WERI-Rb-1 (cell line): ENCODE data around the gene LRRC61.
"Not testable (repeated sequence)": the region's sequence is repeated elsewhere in the genome, so short reads cannot be mapped to it uniquely, and the experiment has no call there.

Source experiments
- DNase-seq: peaks from one replicate; pipeline ENCODE4 v3.0.0-alpha.2; 2020
- H3K27ac ChIP-seq: fragments of 250-450 bp; sonication (Bioruptor Pico); 2 replicates; pipeline ENCODE4 v1.5.1; 2020; ENCODE audit warnings: mild to moderate bottlenecking, moderate library complexity
- H3K27me3 ChIP-seq: fragments of 250-450 bp; sonication (Bioruptor Pico); 2 replicates; pipeline ENCODE4 v1.5.1; 2021; ENCODE audit warnings: mild to moderate bottlenecking, low read depth, moderate library complexity; ENCODE audit not compliant: insufficient read depth, severe bottlenecking
- H3K36me3 ChIP-seq: fragments of 250-450 bp; sonication (Bioruptor Pico); 2 replicates; pipeline ENCODE4 v1.5.1; 2020; ENCODE audit warnings: mild to moderate bottlenecking, moderate library complexity
- H3K4me3 ChIP-seq: 2 replicates; pipeline ENCODE4 v1.5.1; 2011; ENCODE audit warnings: low read depth, mild to moderate bottlenecking, control low read depth, low read length
- H3K9me3 ChIP-seq: fragments of 250-450 bp; sonication (Bioruptor Pico); 2 replicates; pipeline ENCODE4 v1.5.1; 2021; ENCODE audit warnings: mild to moderate bottlenecking, moderate library complexity; ENCODE audit not compliant: severe bottlenecking
- CTCF ChIP-seq: IDR thresholded peaks from 2 replicates; pipeline ENCODE4 v1.5.1; 2011; ENCODE audit warnings: low read depth, mild to moderate bottlenecking, control low read depth, inconsistent platforms, low read length

The LRRC61 gene

GRCh38 chr7:150295027-150295426, 28.1 kb upstream of the LRRC61 start:
- not testable (repeated sequence) for H3K27me3 ChIP-seq, H3K27ac ChIP-seq, H3K36me3 ChIP-seq, H3K9me3 ChIP-seq, H3K4me3 ChIP-seq, DNase-seq

GRCh38 chr7:150295614-150296013, 27.5 kb upstream of the LRRC61 start:
- not testable (repeated sequence) for H3K27me3 ChIP-seq, H3K4me3 ChIP-seq, DNase-seq, H3K36me3 ChIP-seq, H3K27ac ChIP-seq, H3K9me3 ChIP-seq

- H3K36me3 ChIP-seq, H3K27me3 ChIP-seq, DNase-seq, H3K27ac ChIP-seq, H3K9me3 ChIP-seq, H3K4me3 ChIP-seq: not testable (repeated sequence)
These were observed 26.4 kb upstream of the LRRC61 start for GRCh38 chr7:150296802-150297201.

GRCh38 chr7:150297978-150298377, 25.2 kb upstream of the LRRC61 start:
- DNase-seq, H3K27me3 ChIP-seq, H3K9me3 ChIP-seq, H3K27ac ChIP-seq, H3K4me3 ChIP-seq, H3K36me3 ChIP-seq: not testable (repeated sequence)

- not testable (repeated sequence) for H3K9me3 ChIP-seq, DNase-seq, H3K4me3 ChIP-seq, H3K27me3 ChIP-seq, H3K36me3 ChIP-seq, H3K27ac ChIP-seq
These were observed 20.2 kb upstream of the LRRC61 start for GRCh38 chr7:150302908-150303310.

GRCh38 chr7:150304499-150305258, 18.5 kb upstream of the LRRC61 start:
- H3K36me3 ChIP-seq, DNase-seq, H3K4me3 ChIP-seq, H3K27ac ChIP-seq, H3K9me3 ChIP-seq, H3K27me3 ChIP-seq: not testable (repeated sequence)

- not testable (repeated sequence) for H3K4me3 ChIP-seq, DNase-seq, H3K27ac ChIP-seq, H3K27me3 ChIP-seq, H3K36me3 ChIP-seq, H3K9me3 ChIP-seq
These were observed 17.8 kb upstream of the LRRC61 start for GRCh38 chr7:150305259-150305902.

GRCh38 chr7:150305903-150306284, 17.3 kb upstream of the LRRC61 start:
- not testable (repeated sequence) for H3K27me3 ChIP-seq, H3K9me3 ChIP-seq, H3K27ac ChIP-seq, H3K36me3 ChIP-seq, H3K4me3 ChIP-seq, DNase-seq

- H3K4me3 ChIP-seq, H3K27me3 ChIP-seq, H3K27ac ChIP-seq, H3K36me3 ChIP-seq, DNase-seq, H3K9me3 ChIP-seq: not testable (repeated sequence)
These were observed 16.8 kb upstream of the LRRC61 start for GRCh38 chr7:150306377-150306776.

GRCh38 chr7:150307129-150307528, 16.0 kb upstream of the LRRC61 start:
- Histone ChIP-seq H3K4me3 (no peak overlapping the region), H3K27me3 (no peaks in the 10 kb centered on the region), H3K36me3 (no peaks in the 10 kb centered on the region), H3K27ac (no peak overlapping the region), H3K9me3 (no peaks in the 10 kb centered on the region)
- DNase-seq: no peak
- TF ChIP-seq CTCF: no peak
